Body of pancreas (tissue), 4 donors: Measurements from ENCODE around the gene HS6ST3. TPM values are rescaled to one million over a fixed set of nuclear protein-coding genes. Genes with fewer than 3 reads are reported as not detected.
"Not testable (repeated sequence)": the region's sequence is repeated elsewhere in the genome, so short reads cannot be mapped to it uniquely, and the experiment has no call there.

Experiments
- ATAC-seq: fragments of 150-250 bp; one replicate; pipeline ENCODE4 v1.9.1; 2016
- DNase-seq, 4 donors: peaks; one replicate each; pipeline ENCODE4 v3.0.0-alpha.2; 2019
- H3K27ac ChIP-seq, 4 donors: fragments of 200-600 bp; sonication (generic); 1 replicate in 3 of 4; 2 replicates in 1 of 4; pipeline versions ENCODE4 v1.5.1 to v1.6.1; 2016 to 2019; ENCODE audit warnings: mild to moderate bottlenecking in 1 of 4, mixed read lengths in 1 of 4, moderate library complexity in 1 of 4
- H3K27me3 ChIP-seq, 2 donors: fragments of 200-600 bp; sonication (generic); one replicate each; pipeline ENCODE4 v1.6.0; 2016; ENCODE audit warnings: mild to moderate bottlenecking in 1 of 2
- H3K36me3 ChIP-seq, 2 donors: fragments of 200-600 bp; sonication (generic); replicated peaks in 1 of 2; 2 replicates each; pipeline ENCODE4 v1.5.1; 2016; ENCODE audit warnings: low read depth in 2 of 2; ENCODE audit not compliant: insufficient read depth in 1 of 2
- H3K4me1 ChIP-seq: fragments of 200-600 bp; sonication (generic); one replicate; pipeline ENCODE4 v1.6.0; 2016
- H3K4me3 ChIP-seq, 2 donors: fragments of 200-600 bp; sonication (generic); 1 replicate in 1 of 2; 2 replicates in 1 of 2; pipeline ENCODE4 v1.5.1; 2016 to 2019
- H3K9me3 ChIP-seq, 3 donors: fragments of 200-600 bp; sonication (generic); 1 replicate in 2 of 3; 2 replicates in 1 of 3; pipeline ENCODE4 v1.5.1; 2016
- POLR2A ChIP-seq, 3 donors: fragments of 450-650 bp; IDR thresholded peaks; one replicate each; pipeline ENCODE4 v1.6.1; 2016; ENCODE audit warnings: antibody characterized with exemption in 3 of 3, mild to moderate bottlenecking in 2 of 3
- WGBS, 2 donors: methylation state at CpG; one replicate each; pipeline ENCODE4 v1.1.5; 2017; 5-methylcytosine and 5-hydroxymethylcytosine counted together
- intact Hi-C: fragments of 100-400 bp; cut with DNase I; formaldehyde crosslinking; loops from one replicate; pipeline ENCODE4 v1.15.1; 2023
- total RNA-seq, 2 donors: library from RNA; depleted of rRNA; stranded (reverse); fragments of >200 nt; gene quantifications; one replicate each; pipeline ENCODE4 v1.1.0, GENCODE V29; 2016
- TF ChIP-seq, protein P1 (sequence below), 7 experiments: fragments of 450-650 bp in 4 of 7; fragments of 200-600 bp in 3 of 7; sonication (generic) in 3 of 7; IDR thresholded peaks; one replicate each; pipeline ENCODE4 v1.5.1; 2016 to 2019; ENCODE audit warnings: antibody characterized with exemption in 7 of 7

HS6ST3 gene
- total RNA-seq, 2 donors from 2014 or later = 1.3 to 2.3 TPM

DNA sequence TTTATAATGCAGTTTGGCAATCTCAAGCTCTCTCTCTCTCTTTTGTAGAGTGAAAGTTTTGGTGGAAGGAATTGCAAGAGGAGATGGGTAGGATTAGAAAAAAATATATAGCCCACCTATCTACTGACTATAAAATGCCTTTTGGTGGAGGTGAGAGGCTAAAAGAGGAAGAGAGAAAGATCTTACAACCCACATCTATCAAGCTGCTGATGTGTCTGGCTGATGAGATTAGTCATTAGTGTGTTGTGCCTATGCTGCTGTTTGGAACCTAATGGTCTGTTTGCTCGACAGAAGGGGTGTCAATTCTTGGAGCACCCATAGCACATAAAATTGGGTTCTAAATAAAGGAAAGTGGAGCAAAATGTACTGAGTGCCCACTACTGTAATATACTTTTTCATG lies 411.0 kb downstream of the HS6ST3 start:
- 75 to 83% methylated on average over 1 of the region's 1 CpG for WGBS, 2 donors
- ATAC-seq (no peak), DNase-seq (no peak)
- intact Hi-C loops = no loop called here
- TF ChIP-seq, protein P1, sequence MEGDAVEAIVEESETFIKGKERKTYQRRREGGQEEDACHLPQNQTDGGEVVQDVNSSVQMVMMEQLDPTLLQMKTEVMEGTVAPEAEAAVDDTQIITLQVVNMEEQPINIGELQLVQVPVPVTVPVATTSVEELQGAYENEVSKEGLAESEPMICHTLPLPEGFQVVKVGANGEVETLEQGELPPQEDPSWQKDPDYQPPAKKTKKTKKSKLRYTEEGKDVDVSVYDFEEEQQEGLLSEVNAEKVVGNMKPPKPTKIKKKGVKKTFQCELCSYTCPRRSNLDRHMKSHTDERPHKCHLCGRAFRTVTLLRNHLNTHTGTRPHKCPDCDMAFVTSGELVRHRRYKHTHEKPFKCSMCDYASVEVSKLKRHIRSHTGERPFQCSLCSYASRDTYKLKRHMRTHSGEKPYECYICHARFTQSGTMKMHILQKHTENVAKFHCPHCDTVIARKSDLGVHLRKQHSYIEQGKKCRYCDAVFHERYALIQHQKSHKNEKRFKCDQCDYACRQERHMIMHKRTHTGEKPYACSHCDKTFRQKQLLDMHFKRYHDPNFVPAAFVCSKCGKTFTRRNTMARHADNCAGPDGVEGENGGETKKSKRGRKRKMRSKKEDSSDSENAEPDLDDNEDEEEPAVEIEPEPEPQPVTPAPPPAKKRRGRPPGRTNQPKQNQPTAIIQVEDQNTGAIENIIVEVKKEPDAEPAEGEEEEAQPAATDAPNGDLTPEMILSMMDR (IDR thresholded peaks at IDR 0.05) = no peak
- TF ChIP-seq POLR2A (IDR thresholded peaks at IDR 0.05) = no peak
- Histone ChIP-seq H3K4me3 (no peak overlapping the region), H3K27ac (no peak overlapping the region), H3K36me3 (no peaks in the 10 kb centered on the region), H3K4me1 (no peaks in the 10 kb centered on the region), H3K27me3 (no peaks in the 10 kb centered on the region), H3K9me3 (no peaks in the 10 kb centered on the region)

DNA sequence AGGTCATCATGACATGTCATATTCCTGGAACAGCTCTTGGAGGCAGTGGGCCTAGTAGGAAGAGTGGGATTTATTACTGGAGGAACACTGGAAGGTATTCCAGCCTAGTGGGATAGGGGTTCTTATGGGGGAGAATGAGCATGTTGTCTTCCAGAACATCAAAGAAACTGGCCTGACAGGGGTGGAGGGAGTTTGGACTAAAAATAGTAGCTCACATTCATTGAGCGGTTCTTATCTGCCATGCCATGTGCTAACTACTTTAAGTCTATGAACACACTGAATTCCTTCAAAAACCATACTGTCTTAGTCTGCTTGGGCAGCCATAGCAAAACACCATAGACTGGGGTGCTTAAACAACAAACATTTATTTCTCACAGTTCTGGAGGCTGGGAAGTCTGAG lies 413.6 kb downstream of the HS6ST3 start:
- Histone ChIP-seq H3K4me3 (no peak overlapping the region), H3K9me3 (no peaks in the 10 kb centered on the region), H3K36me3 (no peaks in the 10 kb centered on the region), H3K27ac (no peak overlapping the region), H3K27me3 (no peaks in the 10 kb centered on the region), H3K4me1 (no peaks in the 10 kb centered on the region)
- WGBS, 2 donors = 85 to 86% methylated on average over 1 of the region's 1 CpG
- DNase-seq = no peak
- TF ChIP-seq, protein P1 (IDR thresholded peaks at IDR 0.05) = no peak
- no peak for TF ChIP-seq POLR2A (IDR thresholded peaks at IDR 0.05)
- no peak for ATAC-seq
- intact Hi-C loops = no loop called here

DNA sequence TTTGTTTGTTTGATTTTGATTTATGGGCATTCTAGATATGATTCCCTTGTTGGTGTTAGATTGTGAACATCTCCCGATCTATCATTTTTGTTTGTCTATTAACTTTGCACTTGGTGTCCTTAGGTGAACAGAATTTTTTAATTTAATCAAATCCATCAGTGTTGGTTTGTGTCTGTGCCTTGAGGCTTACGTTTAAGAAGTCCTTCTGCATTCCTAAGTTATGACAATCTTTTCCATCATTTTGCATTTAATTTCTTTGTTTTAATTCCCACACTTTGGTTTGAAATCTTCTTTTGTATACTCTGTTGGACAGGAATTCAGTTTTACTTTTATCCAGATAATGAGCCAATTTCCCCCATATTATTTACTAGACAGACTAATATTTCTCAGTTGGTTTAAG lies 421.7 kb downstream of the HS6ST3 start:
- TF ChIP-seq, protein P1 (IDR thresholded peaks at IDR 0.05) = no peak
- no peak for TF ChIP-seq POLR2A (IDR thresholded peaks at IDR 0.05)
- ATAC-seq (no peak), DNase-seq (no peak)
- Histone ChIP-seq H3K9me3 (no peaks in the 10 kb centered on the region), H3K4me3 (no peak overlapping the region), H3K27ac (no peak overlapping the region), H3K4me1 (no peaks in the 10 kb centered on the region), H3K27me3 (no peaks in the 10 kb centered on the region), H3K36me3 (no peaks in the 10 kb centered on the region)
- WGBS, 2 donors = 85 to 97% methylated on average over 2 of the region's 2 CpGs
- intact Hi-C loops = no loop called here

DNA sequence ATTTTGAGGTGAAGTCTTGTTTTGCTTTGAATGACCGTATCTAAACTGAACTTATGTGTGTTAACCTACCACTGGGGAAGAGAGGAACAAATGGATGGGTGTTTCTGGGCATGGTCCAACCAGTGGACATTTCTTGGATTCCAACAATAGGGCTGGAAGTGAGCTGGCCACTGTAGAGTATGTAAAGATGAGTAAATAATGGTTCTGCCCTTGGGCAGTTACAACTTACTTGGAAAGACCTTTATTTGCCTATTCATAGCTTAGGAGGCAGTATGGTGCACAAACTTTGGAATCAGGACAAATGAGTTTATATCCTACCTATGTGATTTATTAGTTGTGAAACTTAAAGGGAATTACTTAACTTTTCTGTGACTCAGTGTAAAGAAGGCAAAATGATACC lies 429.5 kb downstream of the HS6ST3 start:
- Histone ChIP-seq H3K27ac (no peak overlapping the region), H3K27me3 (no peaks in the 10 kb centered on the region), H3K4me1 (no peaks in the 10 kb centered on the region), H3K4me3 (no peak overlapping the region), H3K36me3 (no peaks in the 10 kb centered on the region), H3K9me3 (no peaks in the 10 kb centered on the region)
- WGBS, 2 donors = 96 to 100% methylated on average over 1 of the region's 1 CpG
- no peak for TF ChIP-seq POLR2A (IDR thresholded peaks at IDR 0.05)
- TF ChIP-seq, protein P1 (IDR thresholded peaks at IDR 0.05) = no peak
- ATAC-seq (no peak), DNase-seq (no peak)
- intact Hi-C loops = no loop called here

DNA sequence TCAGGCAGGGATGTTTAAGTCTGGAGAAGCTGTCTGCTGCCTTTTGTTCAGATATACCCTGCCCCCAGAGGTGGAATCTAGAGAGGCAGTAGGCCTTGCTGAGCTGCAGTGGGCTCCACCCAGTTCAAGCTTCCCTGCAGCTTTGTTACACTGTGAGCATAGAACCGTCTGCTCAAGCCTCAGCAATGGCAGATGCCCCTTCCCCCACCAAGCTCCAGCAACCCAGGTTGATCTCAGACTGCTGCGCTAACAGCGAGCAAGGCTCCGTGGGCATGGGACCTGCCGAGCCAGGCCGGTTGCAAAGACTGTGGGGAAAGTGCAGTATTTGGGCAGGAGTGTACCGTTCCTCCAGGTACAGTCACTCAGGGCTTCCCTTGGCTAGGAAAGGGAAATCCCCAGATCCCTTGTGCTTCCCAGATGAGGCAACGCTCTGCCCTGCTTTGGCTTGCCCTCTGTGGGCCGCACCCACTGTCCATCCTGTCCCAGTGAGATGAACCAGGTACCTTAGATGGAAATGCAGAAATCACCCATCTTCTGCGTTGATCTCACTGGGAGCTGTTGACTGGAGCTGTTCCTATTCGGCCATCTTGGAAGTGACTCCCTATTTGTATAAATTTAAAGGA lies 434.6 kb downstream of the HS6ST3 start:
- H3K4me1 ChIP-seq, DNase-seq, intact Hi-C loops: not testable (repeated sequence)

More for the DNA sequence above, 434.6 kb downstream of the HS6ST3 start:
- not testable (repeated sequence) for H3K9me3 ChIP-seq, H3K27ac ChIP-seq, ATAC-seq, H3K4me3 ChIP-seq, H3K36me3 ChIP-seq, H3K27me3 ChIP-seq
- 86 to 95% methylated on average over 10 to 11 of the region's 11 CpGs for WGBS, 2 donors
